8988T (cell line): ENCODE measurements around the gene PCARE.
"Not testable (repeated sequence)": the region's sequence is repeated elsewhere in the genome, so short reads cannot be mapped to it uniquely, and the experiment has no call there.

ENCODE experiments used
- DNase-seq: peaks from one replicate; pipeline ENCODE4 v3.0.0; 2011

PCARE gene

GRCh38 chr2:29074411-29074810, at the start of gene PCARE:
TSS of gene PCARE (minus strand) at chr2:29074523. CDS start at chr2:29074261, 262 bp downstream.
- no peak for DNase-seq

DNA sequence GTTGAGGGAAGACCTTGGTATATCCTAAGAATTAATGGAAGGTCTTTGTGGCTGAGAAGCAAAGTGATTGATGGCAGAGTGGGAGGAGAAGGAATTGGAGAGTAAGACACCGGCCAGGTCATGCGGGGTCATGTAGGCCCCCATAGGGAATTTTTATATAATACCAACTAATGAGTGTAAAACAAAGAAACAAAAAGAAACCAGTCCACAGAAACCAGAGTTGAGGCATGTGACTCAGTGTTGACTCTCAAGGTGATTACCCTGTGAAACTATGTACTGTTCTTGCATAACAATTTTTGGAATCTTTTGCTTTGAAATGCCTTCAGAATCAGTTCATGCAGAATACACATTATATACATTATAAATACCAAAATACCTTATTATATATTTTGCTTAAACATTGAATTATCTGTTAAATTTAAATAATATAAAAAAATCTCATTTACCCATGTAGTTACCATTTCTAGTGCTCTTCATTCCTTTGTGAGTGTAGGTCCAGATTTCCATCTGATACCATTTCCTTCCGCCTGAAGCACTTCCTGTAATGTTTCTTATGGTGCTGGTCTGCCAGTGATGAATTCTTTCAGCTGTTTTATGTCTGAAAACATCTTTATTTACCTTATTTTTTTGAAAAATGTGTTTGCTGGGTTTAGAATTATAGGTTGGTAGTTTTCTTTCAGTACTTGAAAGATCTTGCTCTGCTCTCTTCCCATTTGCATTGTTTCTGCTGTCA, 49.5 kb upstream of the PCARE start:
- no peak for DNase-seq

- DNase-seq = no peak
These were observed 46.5 kb upstream of the PCARE start for GRCh38 chr2:29120846-29121245.

DNA sequence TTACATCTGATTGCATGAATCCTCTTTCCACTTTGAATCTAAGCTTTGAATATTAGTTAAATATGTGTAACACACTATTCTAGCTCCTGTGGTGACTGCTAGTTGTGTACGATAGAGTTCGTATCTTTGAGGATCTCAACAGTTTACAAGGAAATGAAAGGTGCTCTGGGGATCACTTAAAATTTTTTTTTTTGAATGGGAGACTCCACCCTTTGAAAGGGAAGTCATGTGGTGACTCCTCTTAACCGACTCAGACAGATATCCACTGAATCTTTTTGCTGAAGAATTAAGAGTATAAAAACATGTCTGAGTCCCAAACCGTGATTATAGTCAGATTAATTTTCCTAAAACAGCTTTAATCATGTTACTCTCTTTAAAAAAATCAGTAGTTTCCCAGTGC, 44.9 kb upstream of the PCARE start:
- no peak for DNase-seq

- peak; percentile 53 for DNase-seq
These were observed 43.4 kb upstream of the PCARE start for GRCh38 chr2:29117636-29118303.

- DNase-seq = peak; percentile 51
These were observed 41.8 kb upstream of the PCARE start for GRCh38 chr2:29115797-29116781.

- peak; percentile 63 for DNase-seq
These were observed 40.8 kb upstream of the PCARE start, which contains the start of gene CLIP4 for GRCh38 chr2:29114946-29115609. TSS of gene CLIP4 (plus strand) at chr2:29115415. CDS start at chr2:29121389, 5,974 bp downstream.

DNA sequence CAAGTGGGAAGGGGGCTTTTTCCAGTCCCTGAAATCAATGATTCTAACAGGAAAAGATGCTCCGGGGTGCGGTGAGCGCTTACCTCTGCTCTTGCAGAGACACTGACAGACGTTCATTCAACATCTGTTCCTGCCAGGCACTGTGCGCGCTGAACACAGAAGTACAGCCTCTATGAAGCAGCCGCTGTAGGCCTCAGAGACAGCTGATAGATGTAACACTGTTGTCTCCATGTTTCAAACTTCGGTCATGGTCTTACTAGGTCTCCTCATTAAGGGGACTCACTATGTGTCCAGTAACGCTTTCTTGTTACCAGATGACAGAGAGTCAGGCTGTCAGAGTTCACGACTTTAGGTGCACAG, 40.2 kb upstream of the PCARE start:
- no peak for DNase-seq

- DNase-seq = no peak
These were observed 39.6 kb upstream of the PCARE start for GRCh38 chr2:29113891-29114321.

DNA sequence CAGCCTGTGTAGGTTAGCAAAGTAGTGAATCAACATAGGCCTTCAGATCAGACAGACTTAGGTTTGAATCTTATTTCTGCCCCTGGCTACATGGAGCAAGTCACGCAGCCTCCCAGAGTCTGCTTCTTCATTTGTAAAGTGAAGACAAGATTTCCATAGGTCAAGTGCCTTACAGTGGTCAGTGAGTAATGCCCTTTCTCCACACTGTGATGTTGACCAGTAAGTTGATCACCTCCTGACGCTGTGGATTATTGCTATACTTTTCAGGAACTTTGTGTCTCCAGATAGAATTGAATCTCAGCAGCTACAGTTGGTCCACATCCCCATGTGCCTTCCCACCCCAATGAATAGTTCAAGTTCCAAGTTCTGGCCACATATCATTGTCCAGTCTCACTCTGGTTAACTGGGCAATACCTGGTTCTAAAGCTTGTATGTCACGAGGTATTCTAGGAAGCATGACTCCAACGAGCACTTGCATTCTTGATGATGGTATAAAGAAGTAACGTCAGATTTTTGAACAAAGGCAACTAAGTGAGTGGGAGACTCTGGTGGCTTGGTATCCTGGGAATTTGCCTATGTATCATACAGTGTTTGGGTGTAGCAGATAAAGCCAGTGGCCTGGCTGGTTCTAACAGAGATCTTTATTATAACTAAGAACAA, 38.8 kb upstream of the PCARE start:
- no peak for DNase-seq

GRCh38 chr2:29112379-29112778, 38.1 kb upstream of the PCARE start:
- DNase-seq = no peak

DNA sequence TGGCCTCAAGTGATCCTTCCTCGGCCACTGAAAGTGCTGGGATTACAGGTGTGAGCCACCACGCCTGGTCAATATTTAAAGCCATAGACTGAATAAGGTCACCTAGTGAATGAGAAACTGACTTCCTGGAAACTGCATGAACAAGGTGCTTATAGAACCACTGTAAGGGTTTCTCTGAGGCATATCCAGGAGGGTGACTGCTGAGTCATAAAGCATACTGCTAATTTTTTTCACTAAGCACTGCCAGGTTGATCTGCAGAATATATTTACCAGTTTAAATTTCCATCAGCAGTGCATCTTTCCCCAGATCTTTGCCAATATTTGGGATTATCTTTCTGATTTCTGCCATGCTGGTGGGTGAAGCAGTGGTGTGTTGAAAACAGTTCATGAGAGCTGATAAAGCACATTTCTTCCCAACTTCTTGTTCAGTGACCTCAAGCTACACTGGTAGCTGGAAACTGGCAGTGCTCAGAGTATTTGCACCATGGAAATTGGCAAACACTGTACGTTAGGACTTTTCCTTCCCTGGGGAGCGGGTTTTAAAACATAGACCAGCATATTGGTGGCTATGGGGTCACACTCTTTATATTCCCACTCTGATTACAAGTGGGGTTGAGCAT, 36.7 kb upstream of the PCARE start:
- DNase-seq = no peak

DNA sequence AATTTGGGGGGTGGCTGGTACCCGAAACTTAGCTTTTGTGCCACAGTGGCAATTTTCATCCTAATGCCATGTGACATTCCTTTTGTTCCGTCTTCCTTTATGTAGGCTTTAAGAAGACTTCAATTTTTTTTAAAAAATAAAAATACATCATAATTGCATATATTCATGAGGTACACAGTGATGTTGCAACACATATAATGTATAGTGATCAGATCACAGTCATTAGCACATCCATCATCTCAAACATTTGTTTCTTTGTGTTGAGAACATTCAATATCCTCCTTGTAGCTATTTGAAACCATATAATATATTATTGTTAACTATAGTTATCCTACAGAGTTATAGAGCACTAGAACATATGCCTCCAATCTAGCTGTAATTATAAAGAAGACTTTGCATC, 34.9 kb upstream of the PCARE start:
- DNase-seq = no peak

GRCh38 chr2:29108225-29108624, 33.9 kb upstream of the PCARE start:
- peak; percentile 41 for DNase-seq

DNA sequence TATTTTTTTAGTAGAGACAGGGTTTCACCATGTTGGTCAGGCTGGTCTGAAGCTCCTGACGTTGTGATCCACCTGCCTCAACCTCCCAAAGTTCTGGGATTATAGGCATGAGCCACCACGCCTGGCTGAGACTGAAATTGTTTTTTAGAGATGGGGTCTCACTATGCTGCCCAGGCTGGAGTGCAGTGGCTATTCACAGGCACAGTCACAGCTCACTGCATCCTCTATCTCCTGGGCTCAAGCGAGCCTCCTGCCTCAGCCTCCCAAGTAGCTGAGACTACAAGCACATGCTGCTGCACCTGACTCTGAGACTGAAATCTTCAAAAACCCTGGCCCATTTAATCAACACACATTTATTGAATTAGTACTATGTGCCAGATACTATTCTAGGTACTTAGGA, 33.2 kb upstream of the PCARE start:
- DNase-seq = not testable (repeated sequence)

DNA sequence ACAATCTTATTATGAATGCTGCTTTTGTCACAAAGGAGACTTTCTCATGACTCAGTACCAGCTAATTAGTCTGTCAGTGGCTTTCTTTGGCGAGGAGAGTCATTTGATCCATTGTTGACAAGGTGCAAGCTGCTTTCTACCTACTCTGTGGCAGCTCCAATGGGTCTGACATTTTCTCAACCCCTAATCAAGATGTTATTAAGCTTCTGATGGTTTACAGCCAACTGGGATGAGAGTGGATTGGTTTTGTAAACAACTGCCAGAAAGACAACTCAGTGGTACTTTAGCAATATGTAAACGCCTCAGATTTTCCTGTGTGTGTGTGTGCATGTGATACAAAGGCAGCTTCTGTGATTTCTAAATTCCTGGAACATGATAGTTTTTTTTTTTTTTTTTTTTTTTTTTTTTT, 32.7 kb upstream of the PCARE start:
- DNase-seq = no peak

DNA sequence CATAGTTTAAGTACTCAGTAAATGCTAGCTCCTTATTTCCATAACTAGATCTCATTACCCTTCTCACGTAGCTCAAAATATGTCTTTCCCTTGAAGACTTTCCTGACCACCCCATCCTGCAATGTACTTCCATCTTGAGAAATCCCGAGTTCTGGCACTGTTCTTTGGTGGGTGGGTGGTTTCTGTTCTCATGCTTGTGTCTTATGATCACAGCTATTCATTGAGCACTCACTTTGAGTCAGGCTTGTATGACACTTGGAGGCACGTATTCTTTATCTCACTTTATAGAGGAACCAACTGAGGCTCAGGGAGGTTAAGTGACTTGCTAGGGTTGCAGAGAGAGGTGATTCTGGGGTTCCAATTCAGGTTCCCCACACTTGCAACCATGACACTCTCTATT, 31.9 kb upstream of the PCARE start:
- no peak for DNase-seq

DNA sequence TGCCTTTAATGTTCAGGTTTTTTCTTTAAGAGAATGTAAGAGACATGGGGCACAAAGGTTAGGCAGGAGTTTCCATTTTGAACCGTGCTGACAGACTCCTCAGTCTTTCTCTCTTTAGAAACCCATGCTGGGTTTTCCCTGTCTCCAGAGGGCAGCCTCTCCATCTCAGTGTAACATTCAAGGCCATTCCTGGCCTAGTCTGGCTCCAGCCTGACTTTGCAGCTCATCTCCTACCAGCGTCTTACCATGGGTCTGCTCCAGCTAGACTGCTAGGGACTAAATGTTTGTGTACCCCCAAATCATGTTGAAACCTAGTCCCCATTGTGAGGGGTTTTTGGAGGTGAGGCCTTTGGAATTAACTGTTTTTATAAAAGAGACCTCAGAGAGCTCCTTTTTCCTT, 31.1 kb upstream of the PCARE start:
- DNase-seq = no peak

DNA sequence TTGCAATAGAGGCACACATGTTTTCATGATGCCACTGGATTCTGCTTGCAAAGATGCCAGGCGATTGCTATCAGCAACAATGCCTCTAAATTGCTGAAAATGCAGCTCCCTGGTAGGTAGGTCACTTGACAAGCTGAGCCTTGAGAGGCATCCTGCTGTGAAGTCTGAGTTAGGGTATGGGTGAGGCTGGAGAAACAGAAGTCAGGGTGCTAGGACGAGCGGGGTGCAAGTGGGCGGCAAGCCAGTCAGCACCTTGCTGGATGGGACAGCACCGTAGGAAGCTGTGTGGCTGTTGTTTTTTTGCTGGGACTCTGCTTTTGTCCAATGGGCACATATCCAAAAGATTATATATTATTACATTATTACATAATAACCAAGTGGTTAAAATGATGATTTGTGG, 30.4 kb upstream of the PCARE start:
- DNase-seq = no peak

DNA sequence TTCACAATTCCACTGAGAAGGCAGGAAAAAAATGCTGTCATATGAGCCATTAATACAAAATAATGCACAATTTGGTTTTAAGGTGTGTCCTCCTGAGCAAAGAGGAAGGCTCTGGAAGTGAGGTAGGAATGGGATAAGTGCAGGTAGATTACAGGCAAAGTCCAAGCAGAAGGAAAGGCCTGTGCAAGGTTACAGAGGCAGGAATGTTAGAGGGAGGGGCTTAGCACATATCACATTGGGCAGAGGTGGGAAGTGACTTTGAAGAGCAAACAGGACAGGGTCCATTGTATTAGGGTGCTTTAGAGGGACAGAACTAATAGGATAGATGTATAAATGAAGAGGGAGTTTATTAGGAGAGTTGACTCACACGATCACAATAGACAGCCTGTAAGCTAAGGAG, 26.2 kb upstream of the PCARE start:
- no peak for DNase-seq

DNA sequence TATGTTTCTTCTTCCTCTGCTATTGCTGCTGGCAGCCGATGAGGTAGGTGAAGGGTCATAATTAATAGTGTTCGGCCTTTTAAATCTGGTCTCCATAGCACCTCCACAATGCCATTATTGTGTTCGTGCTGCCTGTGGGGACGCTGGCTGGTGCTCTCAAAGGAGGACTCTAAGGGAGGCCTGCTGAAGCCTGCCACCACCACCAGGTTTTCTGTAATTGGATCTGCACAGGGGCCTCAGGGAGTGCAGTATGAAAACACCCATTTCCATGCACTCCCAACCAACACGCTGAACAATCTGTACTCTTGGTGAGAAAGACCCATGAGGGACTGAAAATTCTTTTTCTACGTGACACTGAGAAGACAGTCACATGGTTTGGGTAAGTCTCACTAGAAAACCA, 23.2 kb upstream of the PCARE start:
- no peak for DNase-seq

GRCh38 chr2:29096969-29097368, 22.6 kb upstream of the PCARE start:
- no peak for DNase-seq
